Activated B cell treated with CpG ODN at 0.5 μM for 24 hours (primary cell): Measurements from ENCODE around the gene TSPAN9. TPM values are rescaled to one million over a fixed set of nuclear protein-coding genes. Genes with fewer than 3 reads are reported as not detected.

Experiments
- ATAC-seq: fragments of 200-7000 bp; cut with Tn5 transposase; one replicate; pipeline ENCODE4 v1.10.0; 2021; ENCODE audit warnings: low read depth, mild to moderate bottlenecking, moderate library complexity
- CTCF ChIA-PET: fragments of 350-600 bp; sonication (Branson Sonifier 250); formaldehyde crosslinking; loops from one replicate; lab custom pipeline; 2021; ENCODE audit warnings: antibody characterized with exemption; lab: Charles Lee
- POLR2A ChIA-PET: fragments of 350-600 bp; sonication (Branson Sonifier 250); formaldehyde crosslinking; loops from one replicate; lab custom pipeline; 2021; ENCODE audit warnings: antibody characterized with exemption; lab: Charles Lee
- DNase-seq: peaks from one replicate; pipeline ENCODE4 v3.0.0; 2022
- H3K27ac Mint-ChIP-seq: one replicate; pipeline ENCODE4 v1.8.0; 2020; ENCODE audit warnings: mixed read lengths
- H3K27me3 Mint-ChIP-seq: one replicate; pipeline ENCODE4 v1.8.0; 2021; ENCODE audit warnings: mixed read lengths
- H3K36me3 Mint-ChIP-seq: one replicate; pipeline ENCODE4 v1.8.0; 2021; ENCODE audit warnings: low read depth, mixed read lengths
- H3K4me1 Mint-ChIP-seq: one replicate; pipeline ENCODE4 v1.8.0; 2021; ENCODE audit warnings: mixed read lengths
- H3K4me3 Mint-ChIP-seq: one replicate; pipeline ENCODE4 v1.8.0; 2020; ENCODE audit warnings: mild to moderate bottlenecking, mixed read lengths
- H3K9me3 Mint-ChIP-seq: one replicate; pipeline ENCODE4 v1.8.0; 2020; ENCODE audit warnings: mixed read lengths
- intact Hi-C: fragments of 100-400 bp; cut with micrococcal nuclease; formaldehyde crosslinking; loops from one replicate; pipeline ENCODE4 v1.15.1; 2024
- total RNA-seq: library from RNA; stranded (reverse); gene quantifications from 2 replicates; pipeline ENCODE4 v1.2.3, GENCODE V29; 2022
- TF ChIP-seq, protein P1 (sequence below): fragments of 200-600 bp; IDR thresholded peaks from one replicate; pipeline ENCODE4 v1.8.0; 2022; ENCODE audit warnings: antibody characterized with exemption, mild to moderate bottlenecking

Gene TSPAN9
- total RNA-seq, 1 donor from 2014 or later: 0.20 TPM

DNA sequence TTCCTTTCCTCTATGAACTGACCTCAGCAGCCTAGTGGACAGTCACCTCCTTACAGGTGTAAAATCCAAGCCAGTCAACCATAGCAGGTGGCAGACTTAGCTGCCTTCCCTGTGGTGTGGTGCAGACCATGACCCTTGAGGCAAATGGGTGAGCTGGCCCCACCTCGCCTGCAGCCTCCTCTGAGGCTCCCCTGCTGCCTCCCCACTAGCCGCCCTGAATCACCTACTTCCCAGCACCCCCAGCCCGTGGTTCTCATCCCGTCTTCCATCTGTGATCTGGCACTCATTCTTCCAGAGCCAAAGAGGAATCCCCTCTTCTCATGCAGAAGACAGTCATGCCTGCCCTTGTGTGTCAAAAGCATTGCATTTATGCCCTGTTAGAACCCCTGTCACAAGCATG, 34.4 kb upstream of the TSPAN9 start:
- peaks cover 28% of the 10 kb centered on the region for H3K27me3 Mint-ChIP-seq
- H3K4me3 Mint-ChIP-seq: no peak overlapping the region
- ATAC-seq: peak; percentile 13
- DNase-seq: no peak
- CTCF ChIA-PET: interaction anchor here (1.0 to 1.7 kb wide), 5 partner anchors 15 to 198 kb away, joined by 4 to 8 read pairs (median 6); no protein-coding TSS in a partner anchor
- TF ChIP-seq, protein P1, sequence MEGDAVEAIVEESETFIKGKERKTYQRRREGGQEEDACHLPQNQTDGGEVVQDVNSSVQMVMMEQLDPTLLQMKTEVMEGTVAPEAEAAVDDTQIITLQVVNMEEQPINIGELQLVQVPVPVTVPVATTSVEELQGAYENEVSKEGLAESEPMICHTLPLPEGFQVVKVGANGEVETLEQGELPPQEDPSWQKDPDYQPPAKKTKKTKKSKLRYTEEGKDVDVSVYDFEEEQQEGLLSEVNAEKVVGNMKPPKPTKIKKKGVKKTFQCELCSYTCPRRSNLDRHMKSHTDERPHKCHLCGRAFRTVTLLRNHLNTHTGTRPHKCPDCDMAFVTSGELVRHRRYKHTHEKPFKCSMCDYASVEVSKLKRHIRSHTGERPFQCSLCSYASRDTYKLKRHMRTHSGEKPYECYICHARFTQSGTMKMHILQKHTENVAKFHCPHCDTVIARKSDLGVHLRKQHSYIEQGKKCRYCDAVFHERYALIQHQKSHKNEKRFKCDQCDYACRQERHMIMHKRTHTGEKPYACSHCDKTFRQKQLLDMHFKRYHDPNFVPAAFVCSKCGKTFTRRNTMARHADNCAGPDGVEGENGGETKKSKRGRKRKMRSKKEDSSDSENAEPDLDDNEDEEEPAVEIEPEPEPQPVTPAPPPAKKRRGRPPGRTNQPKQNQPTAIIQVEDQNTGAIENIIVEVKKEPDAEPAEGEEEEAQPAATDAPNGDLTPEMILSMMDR: no peak
- H3K4me1 Mint-ChIP-seq: peaks cover 25% of the 10 kb centered on the region
- H3K27ac Mint-ChIP-seq: no peak overlapping the region
- no peaks in the 10 kb centered on the region for H3K36me3 Mint-ChIP-seq
- POLR2A ChIA-PET: interaction anchor here (0.6 kb wide), 1 partner anchor 1903 kb away, joined by 3 read pairs; no protein-coding TSS in a partner anchor
- intact Hi-C loops: loop anchor here (1.0 kb wide), 1 partner anchor 30 kb away; no protein-coding TSS in a partner anchor
- H3K9me3 Mint-ChIP-seq: no peaks in the 10 kb centered on the region

DNA sequence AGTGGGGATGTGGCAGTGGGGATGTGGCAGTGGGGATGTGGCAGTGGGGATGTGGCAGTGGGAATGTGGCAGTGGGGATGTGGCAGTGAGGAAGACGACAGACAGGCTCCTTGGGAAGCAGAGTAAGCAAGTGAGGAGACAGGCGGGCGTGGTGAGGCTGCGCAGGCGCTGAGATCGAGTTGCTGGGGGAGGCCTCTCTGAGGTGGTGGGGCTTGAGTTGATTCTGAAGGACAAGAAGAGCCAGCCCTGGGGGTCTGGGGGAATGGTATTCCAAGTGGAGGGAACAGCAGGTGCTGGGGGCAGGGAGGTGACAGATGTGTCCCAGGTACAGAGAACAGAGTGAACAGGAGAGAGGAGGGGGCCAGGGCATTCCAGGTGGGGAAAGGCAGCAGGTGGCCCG, 33.8 kb upstream of the TSPAN9 start:
- TF ChIP-seq, protein P1: no peak
- peaks cover 25% of the 10 kb centered on the region for H3K4me1 Mint-ChIP-seq
- intact Hi-C loops: no loop called here
- H3K27me3 Mint-ChIP-seq: peaks cover 28% of the 10 kb centered on the region
- DNase-seq: no peak
- ATAC-seq: no peak
- ChIA-PET CTCF (no interaction called here), POLR2A (no interaction called here)
- no peaks in the 10 kb centered on the region for H3K9me3 Mint-ChIP-seq
- H3K4me3 Mint-ChIP-seq: no peak overlapping the region
- H3K36me3 Mint-ChIP-seq: no peaks in the 10 kb centered on the region
- H3K27ac Mint-ChIP-seq: no peak overlapping the region

DNA sequence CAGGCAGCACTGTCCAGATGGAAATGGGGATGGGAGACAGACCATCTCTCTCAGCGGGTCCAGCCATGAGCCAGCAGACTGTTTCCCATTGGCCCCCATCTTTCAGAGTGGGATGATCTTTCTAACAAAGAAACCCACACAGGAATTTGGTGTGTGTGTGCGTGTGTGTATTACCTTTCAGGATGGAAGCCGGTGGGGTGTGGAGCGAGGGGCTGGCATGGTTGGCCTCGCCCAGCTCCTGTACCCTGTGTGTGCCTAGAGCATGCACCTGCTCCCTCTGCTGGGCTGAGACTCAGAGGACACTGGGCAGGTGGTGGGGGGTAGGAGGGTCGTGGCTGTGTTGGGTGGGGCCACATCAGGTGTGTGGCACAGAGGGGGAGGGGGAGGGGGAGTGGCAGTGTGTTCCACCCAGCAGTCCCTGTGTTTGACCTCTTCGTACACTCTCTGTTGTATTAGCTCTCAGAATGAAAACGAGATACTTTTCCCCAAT, 33.0 kb upstream of the TSPAN9 start:
- CTCF ChIA-PET: no interaction called here
- intact Hi-C loops: no loop called here

DNA sequence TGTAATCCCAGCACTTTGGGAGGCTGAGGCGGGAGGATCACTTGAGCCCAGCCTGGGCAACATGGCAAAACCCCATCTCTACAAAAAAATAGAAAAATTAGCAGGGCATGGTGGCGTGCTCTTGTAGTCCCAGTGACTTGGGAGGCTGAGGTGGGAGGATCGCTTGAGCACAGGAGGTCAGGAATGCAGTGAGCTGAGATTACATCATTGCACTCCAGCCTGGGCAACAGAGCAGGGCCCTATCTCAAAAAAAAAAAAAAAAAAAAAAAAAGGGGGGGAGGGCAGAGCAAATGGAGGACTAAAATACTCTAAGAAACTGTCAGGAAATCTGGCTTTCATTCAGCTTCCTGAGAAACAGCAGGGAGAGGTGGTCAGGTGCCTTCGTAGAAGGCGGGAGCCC, 31.7 kb upstream of the TSPAN9 start:
- TF ChIP-seq, protein P1: no peak
- intact Hi-C loops: no loop called here
- no peaks in the 10 kb centered on the region for H3K9me3 Mint-ChIP-seq
- peaks cover 28% of the 10 kb centered on the region for H3K27me3 Mint-ChIP-seq
- peaks cover 38% of the 10 kb centered on the region for H3K4me1 Mint-ChIP-seq
- H3K27ac Mint-ChIP-seq: no peak overlapping the region
- ATAC-seq: no peak
- no peak for DNase-seq
- ChIA-PET CTCF (no interaction called here), POLR2A (no interaction called here)
- no peaks in the 10 kb centered on the region for H3K36me3 Mint-ChIP-seq
- H3K4me3 Mint-ChIP-seq: no peak overlapping the region

More for the DNA sequence above, 33.0 kb upstream of the TSPAN9 start:
- Mint-ChIP-seq H3K27me3 (peaks cover 28% of the 10 kb centered on the region), H3K27ac (no peak overlapping the region), H3K4me1 (peaks cover 25% of the 10 kb centered on the region), H3K9me3 (no peaks in the 10 kb centered on the region), H3K36me3 (no peaks in the 10 kb centered on the region), H3K4me3 (no peak overlapping the region)
- ATAC-seq (no peak), DNase-seq (no peak)
- POLR2A ChIA-PET: no interaction called here
- TF ChIP-seq, protein P1: no peak

DNA sequence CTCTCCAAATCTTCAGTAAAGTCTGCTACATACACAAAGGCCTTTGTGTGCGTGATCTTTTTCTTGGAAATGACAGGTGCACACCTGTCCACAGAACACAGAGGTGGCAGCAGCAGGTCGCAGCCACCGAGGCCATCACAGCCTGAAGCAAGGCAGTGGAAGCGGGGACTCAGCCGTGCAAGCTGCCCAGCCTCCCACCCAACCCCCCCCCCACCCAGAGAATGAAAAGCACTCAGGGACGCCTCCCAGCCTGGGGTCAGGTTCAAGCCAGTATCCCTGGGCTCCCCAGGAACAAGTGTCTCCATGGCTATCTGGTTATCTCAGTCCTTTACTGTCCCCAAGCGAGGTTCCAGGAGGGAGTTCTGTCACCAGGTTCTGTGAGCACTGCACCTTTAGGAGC, 31.2 kb upstream of the TSPAN9 start:
- H3K9me3 Mint-ChIP-seq: no peaks in the 10 kb centered on the region
- no peak overlapping the region for H3K4me3 Mint-ChIP-seq
- no peaks in the 10 kb centered on the region for H3K36me3 Mint-ChIP-seq
- peaks cover 28% of the 10 kb centered on the region for H3K27me3 Mint-ChIP-seq
- intact Hi-C loops: no loop called here
- ChIA-PET CTCF (no interaction called here), POLR2A (no interaction called here)
- H3K27ac Mint-ChIP-seq: no peak overlapping the region
- no peak for DNase-seq
- ATAC-seq: no peak
- TF ChIP-seq, protein P1: no peak
- peaks cover 38% of the 10 kb centered on the region for H3K4me1 Mint-ChIP-seq
